HUES48 (cell line): Measurements from ENCODE around the gene MFNG.

Source experiments
- H3K27ac ChIP-seq: one replicate; pipeline ENCODE4 v1.7.0; 2013; ENCODE audit warnings: low read depth, low read length, inconsistent platforms
- H3K27me3 ChIP-seq: 2 replicates; pipeline ENCODE4 v1.6.1; 2013; ENCODE audit warnings: mild to moderate bottlenecking, low read length; ENCODE audit not compliant: control insufficient read depth, insufficient read depth
- H3K36me3 ChIP-seq: 2 replicates; pipeline ENCODE4 v1.6.1; 2013; ENCODE audit warnings: low read length; ENCODE audit not compliant: control insufficient read depth, insufficient read depth
- H3K4me1 ChIP-seq: 2 replicates; pipeline ENCODE4 v1.6.1; 2013; ENCODE audit warnings: mild to moderate bottlenecking, low read length; ENCODE audit not compliant: control insufficient read depth, insufficient read depth
- H3K4me3 ChIP-seq: 2 replicates; pipeline ENCODE4 v1.5.1; 2013; ENCODE audit warnings: mild to moderate bottlenecking, low read depth, low read length
- H3K9ac ChIP-seq: 2 replicates; pipeline ENCODE4 v1.6.1; 2013; ENCODE audit warnings: mild to moderate bottlenecking, low read depth, low read length, moderate library complexity
- H3K9me3 ChIP-seq: 2 replicates; pipeline ENCODE4 v1.6.1; 2013; ENCODE audit warnings: low read length; ENCODE audit not compliant: control insufficient read depth, insufficient read depth

MFNG gene

DNA sequence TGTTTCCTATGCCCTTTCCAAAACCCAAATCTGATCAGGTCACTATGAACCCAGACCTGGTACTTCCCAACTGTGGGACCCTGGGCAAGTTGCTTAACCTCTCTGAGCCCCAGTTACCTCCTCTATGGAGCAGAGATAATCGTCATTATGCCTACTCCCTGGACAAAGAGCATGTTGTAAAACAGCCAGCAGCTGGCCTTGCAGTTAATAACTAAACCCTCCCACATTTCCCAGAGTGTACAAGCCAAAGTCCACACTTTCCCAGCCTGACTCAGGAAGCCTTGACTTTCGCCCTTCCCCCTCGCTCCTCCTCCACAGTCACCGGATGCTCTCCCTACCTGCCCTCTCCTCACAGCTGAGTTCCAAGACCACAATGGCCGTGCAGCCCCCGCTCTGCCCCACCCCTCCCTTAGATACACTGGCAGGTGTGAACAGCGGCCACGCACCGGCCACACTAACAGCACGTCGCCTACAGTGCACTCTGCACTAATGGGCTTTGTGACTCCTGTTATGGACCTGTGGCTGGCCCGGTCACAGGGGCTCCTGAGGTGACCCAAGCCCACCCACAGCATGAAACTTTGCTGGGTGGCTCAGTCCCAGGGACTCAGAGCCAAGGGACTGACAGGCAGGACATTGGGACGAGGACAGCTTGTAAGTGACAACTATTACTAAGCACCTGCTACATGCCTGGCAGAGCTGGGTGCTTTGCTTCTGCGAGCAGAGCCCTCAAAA is 15.6 kb upstream of the MFNG start:
- Histone ChIP-seq H3K9ac (no peak overlapping the region), H3K4me3 (no peak overlapping the region), H3K27ac (peak overlapping the region; percentile 64), H3K9me3 (no peaks in the 10 kb centered on the region), H3K36me3 (no peaks in the 10 kb centered on the region), H3K4me1 (peaks cover 12% of the 10 kb centered on the region), H3K27me3 (no peaks in the 10 kb centered on the region)

DNA sequence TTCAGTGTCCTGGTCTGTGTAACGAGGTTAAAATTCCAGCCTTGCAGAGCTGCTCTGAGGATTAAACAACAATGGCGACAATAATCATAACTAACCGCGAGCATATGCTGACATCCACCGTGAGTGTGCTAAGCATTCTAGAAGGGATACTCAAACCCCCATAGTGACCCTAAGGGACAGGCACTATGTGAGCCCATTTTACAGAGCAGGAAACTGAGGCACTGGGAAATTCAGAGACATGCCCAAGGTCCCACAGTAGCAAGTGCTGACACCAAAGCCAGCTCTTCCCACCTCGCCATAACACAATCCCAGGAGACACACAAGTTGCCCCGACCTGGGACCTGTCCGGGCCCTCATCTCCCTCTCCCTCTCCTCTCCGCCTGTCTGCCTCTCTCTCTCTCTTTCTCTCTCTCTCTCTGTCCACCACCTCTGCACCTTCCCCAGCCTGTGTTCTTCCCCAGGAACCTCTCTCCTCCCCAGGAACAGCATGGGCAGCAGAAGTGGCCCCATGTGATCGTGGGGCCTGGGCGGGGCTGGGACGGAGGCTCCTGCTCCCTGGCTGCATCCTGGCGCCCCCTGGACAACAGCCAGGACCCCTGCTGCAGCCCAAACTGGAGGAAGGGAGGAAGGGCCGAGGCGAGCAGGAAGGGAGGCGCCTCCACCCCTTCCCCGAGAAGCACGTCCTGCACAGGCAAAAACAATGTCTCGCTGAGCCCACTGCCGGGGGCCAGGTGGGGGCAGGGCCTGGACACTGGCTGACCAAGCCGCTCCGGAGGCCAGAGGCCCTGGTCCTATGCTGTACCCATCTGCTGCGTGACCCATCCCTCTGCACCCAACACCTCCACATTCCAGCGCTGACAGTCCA is 14.8 kb upstream of the MFNG start:
- Histone ChIP-seq H3K27me3 (no peaks in the 10 kb centered on the region), H3K27ac (peak overlapping the region; percentile 42), H3K4me1 (peaks cover 12% of the 10 kb centered on the region), H3K36me3 (no peaks in the 10 kb centered on the region), H3K4me3 (no peak overlapping the region), H3K9me3 (no peaks in the 10 kb centered on the region), H3K9ac (no peak overlapping the region)

GRCh38 chr22:37499789-37500540 is 13.8 kb upstream of the MFNG start:
- no peak overlapping the region for H3K9ac ChIP-seq
- no peaks in the 10 kb centered on the region for H3K9me3 ChIP-seq
- no peaks in the 10 kb centered on the region for H3K36me3 ChIP-seq
- H3K27ac ChIP-seq: no peak overlapping the region
- peaks cover 12% of the 10 kb centered on the region for H3K4me1 ChIP-seq
- no peaks in the 10 kb centered on the region for H3K27me3 ChIP-seq
- no peak overlapping the region for H3K4me3 ChIP-seq

GRCh38 chr22:37499027-37499707 is 13.0 kb upstream of the MFNG start:
- H3K4me1 ChIP-seq: peaks cover 12% of the 10 kb centered on the region
- no peak overlapping the region for H3K27ac ChIP-seq
- H3K36me3 ChIP-seq: no peaks in the 10 kb centered on the region
- no peaks in the 10 kb centered on the region for H3K27me3 ChIP-seq
- H3K9me3 ChIP-seq: no peaks in the 10 kb centered on the region
- no peak overlapping the region for H3K4me3 ChIP-seq
- H3K9ac ChIP-seq: no peak overlapping the region

GRCh38 chr22:37498289-37498909 is 12.2 kb upstream of the MFNG start:
- H3K9ac ChIP-seq: no peak overlapping the region
- no peaks in the 10 kb centered on the region for H3K9me3 ChIP-seq
- peaks cover 12% of the 10 kb centered on the region for H3K4me1 ChIP-seq
- no peaks in the 10 kb centered on the region for H3K36me3 ChIP-seq
- no peak overlapping the region for H3K4me3 ChIP-seq
- H3K27me3 ChIP-seq: no peaks in the 10 kb centered on the region
- H3K27ac ChIP-seq: no peak overlapping the region

- no peak overlapping the region for H3K9ac ChIP-seq
- H3K27me3 ChIP-seq: no peaks in the 10 kb centered on the region
- H3K9me3 ChIP-seq: no peaks in the 10 kb centered on the region
- H3K4me3 ChIP-seq: no peak overlapping the region
- no peaks in the 10 kb centered on the region for H3K36me3 ChIP-seq
- H3K27ac ChIP-seq: no peak overlapping the region
- H3K4me1 ChIP-seq: peaks cover 11% of the 10 kb centered on the region
Measured at GRCh38 chr22:37497062-37497599, 10.9 kb upstream of the MFNG start.

DNA sequence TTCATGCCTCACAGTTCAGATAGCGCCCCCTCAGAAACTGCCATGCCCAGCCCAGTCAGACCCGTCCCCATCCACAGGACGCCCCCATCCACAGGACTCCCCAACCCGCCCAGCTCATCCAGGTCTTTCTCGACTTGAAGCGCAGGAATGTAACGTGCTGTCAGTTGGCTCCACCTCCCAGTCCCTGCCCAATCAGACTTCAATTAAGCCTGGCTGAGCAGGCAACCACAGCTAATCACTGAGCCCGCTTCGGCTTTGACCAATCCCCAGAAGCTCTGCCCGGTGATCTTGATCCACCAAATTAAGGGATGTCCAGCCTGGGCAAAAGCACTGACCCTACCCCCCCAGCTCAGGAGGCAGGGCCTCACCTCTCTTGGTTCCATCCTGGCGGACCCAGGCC is 10.5 kb upstream of the MFNG start:
- Histone ChIP-seq H3K9ac (no peak overlapping the region), H3K4me3 (no peak overlapping the region), H3K27ac (no peak overlapping the region), H3K27me3 (no peaks in the 10 kb centered on the region), H3K9me3 (no peaks in the 10 kb centered on the region), H3K36me3 (no peaks in the 10 kb centered on the region), H3K4me1 (peaks cover 7% of the 10 kb centered on the region)

DNA sequence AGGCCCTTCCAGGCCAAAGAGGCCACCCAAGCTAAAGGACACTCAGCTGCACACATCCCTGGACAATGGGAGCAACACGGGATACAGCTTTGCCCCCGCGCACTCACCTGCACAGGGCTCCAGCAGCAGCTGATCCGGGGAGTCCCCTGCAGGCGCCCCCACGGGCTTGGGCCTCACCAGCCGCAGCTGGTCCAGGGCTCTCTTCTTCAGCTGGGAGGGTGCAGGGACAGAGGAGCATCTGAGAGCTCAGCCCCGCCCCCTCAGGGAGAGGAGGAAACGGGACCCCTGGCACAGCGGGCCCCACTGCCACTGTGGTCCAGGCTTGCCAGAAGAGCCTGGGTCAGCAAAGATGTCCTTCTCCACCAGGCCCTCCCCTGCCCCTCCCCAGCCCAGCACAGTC is 7.8 kb upstream of the MFNG start:
- H3K4me3 ChIP-seq: no peak overlapping the region
- no peak overlapping the region for H3K27ac ChIP-seq
- no peaks in the 10 kb centered on the region; the same call in 1 of the 2 replicates for H3K36me3 ChIP-seq
- H3K4me1 ChIP-seq: no peaks in the 10 kb centered on the region
- no peaks in the 10 kb centered on the region for H3K27me3 ChIP-seq
- H3K9ac ChIP-seq: no peak overlapping the region
- H3K9me3 ChIP-seq: no peaks in the 10 kb centered on the region

GRCh38 chr22:37492428-37493344 is 6.5 kb upstream of the MFNG start:
- Histone ChIP-seq H3K9ac (no peak overlapping the region), H3K9me3 (no peaks in the 10 kb centered on the region), H3K27ac (no peak overlapping the region), H3K4me1 (no peaks in the 10 kb centered on the region), H3K36me3 (no peaks in the 10 kb centered on the region; the same call in 1 of the 2 replicates), H3K27me3 (no peaks in the 10 kb centered on the region), H3K4me3 (no peak overlapping the region)
